ENCODE measurements around the gene HOXB4.

DNA sequence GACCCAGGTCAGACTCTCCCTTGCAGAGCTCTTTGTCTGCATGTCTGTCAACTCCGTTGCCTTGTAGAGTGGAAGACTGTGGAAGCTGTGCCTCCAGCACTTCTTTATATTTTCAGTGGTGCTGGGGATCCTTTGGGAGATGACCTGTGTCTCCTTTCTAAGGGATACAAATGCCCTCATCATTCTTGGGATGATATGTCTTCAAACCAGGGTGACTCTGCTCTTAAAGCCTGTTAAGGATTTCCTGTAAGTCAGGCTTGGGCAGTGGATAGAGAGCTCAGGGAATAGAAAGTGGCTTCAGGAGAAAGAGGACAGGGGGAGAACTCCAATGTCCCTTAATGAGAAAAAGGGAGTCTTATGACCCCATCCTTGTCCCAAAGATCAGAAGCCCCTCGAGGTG, 10.4 kb upstream of the HOXB4 start:
- TF ChIP-seq CTCF (IDR thresholded peaks at IDR 0.05; ENCODE audit: low read depth, low read length) (no peak), EZH2phosphoT487 (IDR thresholded peaks at IDR 0.05; ENCODE audit: low read depth) (no peak)
